SIG-M5 treated with dmso at 0.1 percent for 504 hours (cell line): Measurements from ENCODE around the gene PUS3.
"Not testable (repeated sequence)": the region's sequence is repeated elsewhere in the genome, so short reads cannot be mapped to it uniquely, and the experiment has no call there.

Experiments used
- DNase-seq: peaks from one replicate; lab custom pipeline; 2025; ENCODE audit not compliant: unreplicated experiment; lab: John Stamatoyannopoulos, UW

Gene PUS3

GRCh38 chr11:125873881-125874555 is 29.0 kb downstream of the PUS3 start:
- no peak for DNase-seq

DNA sequence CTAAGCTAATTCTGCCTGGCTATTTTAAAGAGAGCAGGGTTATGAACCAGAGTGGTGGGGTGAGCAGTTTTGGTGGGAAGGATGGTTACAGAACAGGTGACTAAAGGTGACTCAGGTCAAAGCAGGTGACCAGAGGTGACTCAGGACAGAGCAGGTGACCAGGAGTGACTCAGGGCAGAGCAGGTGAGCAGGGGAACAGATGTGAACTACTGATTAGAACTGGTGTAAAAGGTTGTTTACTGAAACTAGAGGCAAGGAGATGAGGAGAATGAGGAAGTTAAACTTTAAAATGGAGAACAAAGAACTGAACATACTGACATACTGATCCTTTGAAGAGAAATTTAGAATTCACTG is 30.9 kb downstream of the PUS3 start:
- no peak for DNase-seq

- DNase-seq, result no peak
Measured at GRCh38 chr11:125871391-125872137, 31.4 kb downstream of the PUS3 start.

GRCh38 chr11:125869521-125869920 is 33.5 kb downstream of the PUS3 start:
- no peak for DNase-seq

- DNase-seq, result not testable (repeated sequence)
Measured at GRCh38 chr11:125865354-125865753, 37.7 kb downstream of the PUS3 start.

DNA sequence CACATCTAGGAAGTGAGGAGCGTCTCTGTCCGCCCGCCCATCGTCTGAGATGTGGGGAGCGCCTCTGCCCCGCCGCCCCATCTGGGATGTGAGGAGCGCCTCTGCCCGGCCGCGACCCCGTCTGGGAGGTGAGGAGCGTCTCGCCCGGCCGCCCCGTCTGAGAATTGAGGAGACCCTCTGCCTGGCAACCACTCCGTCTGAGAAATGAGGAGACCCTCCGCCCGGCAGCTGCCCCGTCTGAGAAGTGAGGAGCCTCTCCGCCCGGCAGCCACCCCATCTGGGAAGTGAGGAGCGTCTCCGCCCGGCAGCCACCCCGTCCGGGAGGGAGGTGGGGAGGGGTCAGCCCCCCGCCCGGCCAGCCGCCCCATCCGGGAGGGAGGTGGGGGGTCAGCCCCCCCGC is 40.2 kb downstream of the PUS3 start:
- not testable (repeated sequence) for DNase-seq

- not testable (repeated sequence) for DNase-seq
Measured at GRCh38 chr11:125857670-125858069, 45.3 kb downstream of the PUS3 start.

DNA sequence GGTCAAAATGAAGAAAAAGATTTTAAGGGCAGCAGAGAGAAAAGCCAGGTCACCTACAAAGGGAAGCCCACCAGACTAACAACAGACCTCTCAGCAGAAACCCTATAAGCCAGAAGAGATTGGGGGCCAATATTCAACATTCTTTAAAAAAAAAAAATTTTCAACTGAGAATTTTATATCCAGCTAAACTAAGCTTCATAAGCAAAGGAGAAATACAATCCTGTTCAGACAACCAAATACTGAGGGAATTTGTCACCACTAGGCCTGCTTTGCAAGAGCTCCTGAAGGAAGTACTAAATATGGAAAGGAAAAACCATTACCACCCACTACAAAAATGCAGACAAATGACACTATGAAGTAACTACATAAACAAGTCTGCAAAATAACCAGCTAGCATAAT is 56.8 kb downstream of the PUS3 start:
- DNase-seq, result no peak
